H1 (cell line): ENCODE results near the gene TEAD4. TPM values are rescaled to one million over a fixed set of nuclear protein-coding genes. Genes with fewer than 3 reads are reported as not detected.

ENCODE experiments used
- CTCF ChIA-PET: fragments of 300-600 bp; sonication (Branson Sonifier 250); formaldehyde crosslinking; loops from one replicate; lab custom pipeline; 2021; ENCODE audit not compliant: partially characterized antibody; lab: Charles Lee
- POLR2A ChIA-PET: fragments of 300-600 bp; sonication (Branson Sonifier 250); formaldehyde crosslinking; loops from one replicate; lab custom pipeline; 2021; ENCODE audit warnings: inconsistent platforms; ENCODE audit not compliant: partially characterized antibody; lab: Charles Lee
- DNase-seq, 2 experiments: peaks; one replicate each; pipeline versions ENCODE4 v3.0.0 to v3.0.0-alpha.2; 2010 to 2022; ENCODE audit warnings: low spot score in 2 of 2, low read depth in 1 of 2, mixed read lengths in 1 of 2
- FAIRE-seq: peaks from 2 replicates; lab custom pipeline; 2011; peaks lifted over from hg19 to GRCh38; lab: Jason Lieb, UNC
- H2AFZ ChIP-seq: 2 replicates; pipeline ENCODE4 v1.8.1; 2012; ENCODE audit warnings: low read length, inconsistent platforms
- H2AK5ac ChIP-seq: 2 replicates; pipeline ENCODE4 v1.6.1; 2013; ENCODE audit warnings: low read depth, low read length
- H2BK120ac ChIP-seq: replicated peaks from 2 replicates; pipeline ENCODE3; 2013; ENCODE audit warnings: low read depth, low read length, inconsistent platforms
- H2BK12ac ChIP-seq: 2 replicates; pipeline ENCODE4 v1.6.1; 2013; ENCODE audit warnings: low read depth, low read length
- H2BK15ac ChIP-seq: 2 replicates; pipeline ENCODE4 v1.6.1; 2013; ENCODE audit warnings: low read length
- H2BK20ac ChIP-seq: 2 replicates; pipeline ENCODE4 v1.6.1; 2013; ENCODE audit warnings: low read length
- H2BK5ac ChIP-seq: 2 replicates; pipeline ENCODE4 v1.6.1; 2013; ENCODE audit warnings: low read depth, low read length
- H3K14ac ChIP-seq: 2 replicates; pipeline ENCODE4 v1.6.1; 2013; ENCODE audit warnings: inconsistent platforms; ENCODE audit not compliant: insufficient read length
- H3K18ac ChIP-seq: 2 replicates; pipeline ENCODE4 v1.6.1; 2013; ENCODE audit warnings: low read length; ENCODE audit errors: extremely low read depth
- H3K23ac ChIP-seq: 2 replicates; pipeline ENCODE4 v1.6.1; 2013; ENCODE audit warnings: inconsistent platforms; ENCODE audit not compliant: insufficient read length
- H3K23me2 ChIP-seq: 2 replicates; pipeline ENCODE4 v1.6.1; 2013; ENCODE audit warnings: low read depth, low read length
- H3K27ac ChIP-seq: 2 replicates; pipeline ENCODE4 v1.6.1; 2011; ENCODE audit warnings: low read depth, low read length, inconsistent platforms
- H3K27me3 ChIP-seq, 4 experiments: replicated peaks in 1 of 4; 1 replicate in 1 of 4; 2 replicates in 3 of 4; pipeline versions ENCODE4 v1.6.1 to v1.8.1; 2011 to 2013; ENCODE audit warnings: low read length in 3 of 4, mild to moderate bottlenecking in 3 of 4, inconsistent platforms in 2 of 4, mixed read lengths in 2 of 4, moderate library complexity in 1 of 4; ENCODE audit not compliant: control insufficient read depth in 3 of 4, insufficient read depth in 3 of 4; ENCODE audit errors: extremely low read depth in 1 of 4
- H3K36me3 ChIP-seq, 4 experiments: 2 replicates each; pipeline versions ENCODE4 v1.6.1 to v1.8.1; 2011 to 2013; ENCODE audit warnings: mild to moderate bottlenecking in 4 of 4, low read length in 3 of 4, moderate library complexity in 2 of 4, control low read depth in 1 of 4, inconsistent platforms in 1 of 4; ENCODE audit not compliant: insufficient read depth in 4 of 4, control insufficient read depth in 2 of 4
- H3K4ac ChIP-seq: replicated peaks from 2 replicates; pipeline ENCODE3; 2013; ENCODE audit warnings: low read length, low read depth, mixed read lengths, inconsistent platforms; ENCODE audit not compliant: insufficient read length
- H3K4me1 ChIP-seq, 4 experiments: replicated peaks in 1 of 4; 1 replicate in 1 of 4; 2 replicates in 3 of 4; pipeline versions ENCODE4 v1.6.1 to v1.8.1; 2011 to 2013; ENCODE audit warnings: low read length in 3 of 4, inconsistent platforms in 2 of 4, mixed read lengths in 1 of 4; ENCODE audit not compliant: insufficient read depth in 4 of 4, control insufficient read depth in 3 of 4
- H3K4me2 ChIP-seq, 2 experiments: 2 replicates each; pipeline versions ENCODE4 v1.6.1 to v1.8.1; 2011 to 2013; ENCODE audit warnings: low read depth in 2 of 2, low read length in 2 of 2, control low read depth in 1 of 2, inconsistent platforms in 1 of 2, mild to moderate bottlenecking in 1 of 2; ENCODE audit not compliant: insufficient read depth in 1 of 2
- H3K4me3 ChIP-seq, 4 experiments: fragments of 200-600, 300-600 bp in 1 of 4; sonication (generic), shearing (Covaris generic), sonication (Bioruptor Twin) in 1 of 4; 2 replicates each; pipeline versions ENCODE4 v1.5.1 to v1.8.1; 2011 to 2016; ENCODE audit warnings: low read length in 4 of 4, low read depth in 3 of 4, control low read depth in 2 of 4, inconsistent platforms in 2 of 4, mild to moderate bottlenecking in 2 of 4, mixed read lengths in 1 of 4, moderate library complexity in 1 of 4; ENCODE audit not compliant: insufficient read depth in 2 of 4; ENCODE audit errors: extremely low read depth in 1 of 4
- H3K56ac ChIP-seq: replicated peaks from 2 replicates; pipeline ENCODE3; 2013; ENCODE audit warnings: low read depth, mild to moderate bottlenecking, mixed read lengths, low read length, inconsistent platforms; ENCODE audit not compliant: insufficient read length
- H3K79me1 ChIP-seq: 2 replicates; pipeline ENCODE4 v1.6.1; 2013; ENCODE audit warnings: low read depth, low read length, control low read depth
- H3K79me2 ChIP-seq, 2 experiments: 2 replicates each; pipeline versions ENCODE4 v1.6.1 to v1.8.1; 2012 to 2013; ENCODE audit warnings: low read length in 2 of 2, mild to moderate bottlenecking in 2 of 2, inconsistent platforms in 1 of 2; ENCODE audit not compliant: insufficient read depth in 2 of 2, control insufficient read depth in 1 of 2
- H3K9ac ChIP-seq, 4 experiments: replicated peaks in 1 of 4; 1 replicate in 1 of 4; 2 replicates in 3 of 4; pipeline versions ENCODE4 v1.6.1 to v1.8.1; 2011 to 2013; ENCODE audit warnings: low read depth in 3 of 4, low read length in 3 of 4, control low read depth in 2 of 4, mild to moderate bottlenecking in 2 of 4, moderate library complexity in 2 of 4, inconsistent platforms in 1 of 4; ENCODE audit errors: extremely low read depth in 1 of 4
- H3K9me3 ChIP-seq, 2 experiments: 2 replicates each; pipeline versions ENCODE4 v1.6.1 to v1.8.1; 2012 to 2013; ENCODE audit warnings: mild to moderate bottlenecking in 2 of 2, moderate library complexity in 2 of 2, control low read depth in 1 of 2, inconsistent platforms in 1 of 2, low read depth in 1 of 2, low read length in 1 of 2, mixed read lengths in 1 of 2; ENCODE audit not compliant: insufficient read depth in 2 of 2
- H4K20me1 ChIP-seq, 2 experiments: replicated peaks in 1 of 2; 2 replicates each; pipeline versions ENCODE3 to v1.8.1; 2011 to 2013; ENCODE audit warnings: inconsistent platforms in 2 of 2, low read length in 2 of 2, mild to moderate bottlenecking in 1 of 2; ENCODE audit not compliant: insufficient read depth in 2 of 2, control insufficient read depth in 1 of 2
- H4K5ac ChIP-seq: 2 replicates; pipeline ENCODE4 v1.6.1; 2013; ENCODE audit warnings: low read length, low read depth, mixed read lengths, inconsistent platforms; ENCODE audit not compliant: insufficient read length
- H4K8ac ChIP-seq: 2 replicates; pipeline ENCODE4 v1.8.0; 2013; ENCODE audit warnings: mild to moderate bottlenecking, moderate library complexity, low read length, inconsistent platforms; ENCODE audit not compliant: insufficient read depth; ENCODE audit errors: extremely low read depth
- H4K91ac ChIP-seq: replicated peaks from 2 replicates; pipeline ENCODE3; 2013; ENCODE audit warnings: low read length, mixed read lengths, inconsistent platforms; ENCODE audit not compliant: insufficient read length
- BCL11A ChIP-seq, 2 experiments: IDR thresholded peaks; one replicate each; pipeline ENCODE4 v1.6.1; 2011; ENCODE audit warnings: low read depth in 2 of 2, low read length in 2 of 2, mild to moderate bottlenecking in 2 of 2
- BRCA1 ChIP-seq: IDR thresholded peaks from 2 replicates; pipeline ENCODE4 v1.6.1; 2012; ENCODE audit warnings: low read depth, low read length, improper control_type of control experiment
- CBX5 ChIP-seq: fragments of 300-800, 300-1000 bp; sonication (generic); IDR thresholded peaks from 2 replicates; pipeline ENCODE4 v1.7.1; 2016; ENCODE audit warnings: antibody characterized with exemption, low read length, low read depth
- CEBPB ChIP-seq: IDR thresholded peaks from 2 replicates; pipeline ENCODE4 v1.6.1; 2012; ENCODE audit warnings: low read depth, low read length
- CREB1 ChIP-seq: IDR thresholded peaks from 2 replicates; pipeline ENCODE4 v1.6.1; 2012; ENCODE audit warnings: inconsistent platforms
- EGR1 ChIP-seq: IDR thresholded peaks from 2 replicates; pipeline ENCODE4 v1.6.1; 2011; ENCODE audit warnings: low read depth, low read length, borderline replicate concordance
- HDAC2 ChIP-seq, 2 experiments: fragments of 300-600 bp in 1 of 2; sonication (generic) in 1 of 2; IDR thresholded peaks; 2 replicates each; pipeline ENCODE4 v1.6.1; 2011 to 2012; ENCODE audit warnings: low read depth in 2 of 2, low read length in 2 of 2, mild to moderate bottlenecking in 2 of 2, moderate library complexity in 2 of 2, borderline replicate concordance in 1 of 2, inconsistent platforms in 1 of 2
- JUND ChIP-seq: IDR thresholded peaks from 2 replicates; pipeline ENCODE4 v1.6.1; 2011; ENCODE audit warnings: mild to moderate bottlenecking, improper control_type of control experiment, low read length
- NANOG ChIP-seq: IDR thresholded peaks from 2 replicates; pipeline ENCODE4 v1.6.1; 2011; ENCODE audit warnings: low read length, low read depth, mild to moderate bottlenecking, inconsistent platforms; ENCODE audit not compliant: insufficient read depth, poor library complexity, severe bottlenecking
- SIN3A ChIP-seq, 2 experiments: IDR thresholded peaks in 1 of 2; conservative IDR thresholded peaks in 1 of 2; 2 replicates each; pipeline ENCODE4 v1.6.1; 2011 to 2012; ENCODE audit warnings: low read length in 2 of 2, improper control_type of control experiment in 1 of 2, low read depth in 1 of 2, mild to moderate bottlenecking in 1 of 2
- SP1 ChIP-seq: IDR thresholded peaks from 2 replicates; pipeline ENCODE4 v1.6.1; 2011; ENCODE audit warnings: low read depth, low read length
- TEAD4 ChIP-seq: IDR thresholded peaks from 2 replicates; pipeline ENCODE4 v1.6.1; 2012; ENCODE audit warnings: low read depth, low read length, inconsistent platforms, mixed read lengths
- WGBS, 2 experiments: shearing (Covaris generic) in 1 of 2; methylation state at CpG; one replicate each; pipeline versions ENCODE4 v1.1.6 to v1.1.7; 2013 to 2015; ENCODE audit warnings: low lambda C conversion rate in 2 of 2, mixed read lengths in 2 of 2, inconsistent platforms in 1 of 2, low coverage in 1 of 2, missing lambda C conversion rate in 1 of 2; ENCODE audit not compliant: insufficient replicate concordance in 2 of 2, insufficient coverage in 1 of 2, insufficient read length in 1 of 2; ENCODE audit errors: extremely low coverage in 1 of 2, missing lambda C conversion rate in 1 of 2; 5-methylcytosine and 5-hydroxymethylcytosine counted together
- polyA plus RNA-seq, 7 experiments: library from polyadenylated mRNA; depleted of rRNA in 3 of 7; stranded (reverse) in 5 of 7; unstranded in 2 of 7; fragments of >200 nt in 5 of 7; fragments of 200-250 nt in 2 of 7; gene quantifications; 1 replicate in 5 of 7; 2 replicates in 1 of 7; 4 replicates in 1 of 7; pipeline versions ENCODE4 v1.2.1 to v1.2.3, GENCODE V29; 2011 to 2013; ENCODE audit warnings: missing spikeins in 2 of 7, mixed read lengths in 2 of 7
- total RNA-seq: library from RNA; stranded (reverse); fragmentation: NEBNext Ultra II Directional; extraction: Animal tissue kit (Norgen Biotek cat#: 25700); gene quantifications from 2 replicates; pipeline ENCODE4 v1.2.1, GENCODE V29; 2021

Gene TEAD4
- total and polyA plus RNA-seq, 2 of the 8 experiments (the other 6 are each of a cell fraction or from before 2014, with no cell fraction given): 56.7 to 116 TPM

DNA sequence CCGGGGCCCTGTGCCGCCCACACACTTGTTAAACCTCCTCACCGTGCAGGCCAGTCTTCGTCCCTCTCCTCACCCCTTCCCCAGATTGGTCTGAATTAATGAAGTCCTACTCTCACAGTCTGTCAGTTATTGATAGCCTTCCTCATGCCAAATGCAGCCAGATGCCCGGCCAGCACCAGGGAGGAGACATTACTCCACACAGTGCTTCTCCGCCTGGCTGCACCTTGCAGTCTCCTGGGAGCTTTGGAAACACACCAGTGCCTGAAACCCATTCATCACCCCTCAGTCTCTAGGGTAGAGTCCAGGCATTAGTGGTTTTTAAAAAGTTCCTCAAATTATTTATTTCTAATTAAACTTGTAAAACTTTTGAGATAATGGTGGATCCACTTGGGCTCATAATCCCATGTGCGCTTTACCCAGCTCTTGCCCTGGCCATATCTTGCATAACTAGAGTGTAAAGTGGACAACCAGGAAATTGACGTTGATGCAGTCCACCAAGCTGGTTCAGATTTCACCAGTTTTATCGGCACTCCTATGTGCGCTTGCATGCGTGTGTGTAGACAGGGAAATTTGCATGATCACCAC, 79.8 kb downstream of the TEAD4 start:
- no peak overlapping the region for H4K8ac ChIP-seq
- H3K36me3 ChIP-seq: peaks cover 14 to 35% (median 22%) of the 10 kb centered on the region in 4 experiments; a peak in 7 of 8 replicates
- H4K91ac ChIP-seq: no peak overlapping the region
- no peak overlapping the region for H3K14ac ChIP-seq
- FAIRE-seq: no peak
- no peak overlapping the region for H3K4ac ChIP-seq
- no peak overlapping the region for H3K9ac ChIP-seq
- no peak overlapping the region for H2AFZ ChIP-seq
- no peaks in the 10 kb centered on the region for H3K79me2 ChIP-seq
- CTCF ChIA-PET: interaction anchor here (1.3 to 2.8 kb wide), 2 partner anchors 32 to 95 kb away, joined by 3 to 7 read pairs; no protein-coding TSS in a partner anchor
- no peak overlapping the region for H3K56ac ChIP-seq
- H3K27ac ChIP-seq: no peak overlapping the region
- no peak overlapping the region for H3K23ac ChIP-seq
- H4K20me1 ChIP-seq: peaks cover 0 to 14% of the 10 kb centered on the region in 2 experiments
- H2AK5ac ChIP-seq: no peak overlapping the region
- POLR2A ChIA-PET: interaction anchor here (0.5 to 1.1 kb wide), 4 partner anchors 17 to 181 kb away, joined by 3 to 4 read pairs (median 3); no protein-coding TSS in a partner anchor
- no peak overlapping the region for H2BK12ac ChIP-seq
- TF ChIP-seq JUND (no peak), CEBPB (no peak), SP1 (no peak), HDAC2 (IDR thresholded peaks at IDR 0.05; ENCODE audit: borderline replicate concordance in 1 of 2, low read depth in 2 of 2, low read length in 2 of 2) (no peak), BRCA1 (no peak), BCL11A (IDR thresholded peaks at IDR 0.05; ENCODE audit: low read depth in 2 of 2, low read length in 2 of 2) (no peak), SIN3A (conservative IDR thresholded peaks at IDR 0.05 in 1 of 2, IDR thresholded peaks at IDR 0.05 in 1 of 2; ENCODE audit: low read depth in 1 of 2, low read length in 2 of 2) (no peak), CREB1 (no peak), TEAD4 (no peak), EGR1 (no peak), NANOG (no peak), CBX5 (no peak)
- H3K9me3 ChIP-seq: no peaks in the 10 kb centered on the region
- H3K4me1 ChIP-seq: no peaks in the 10 kb centered on the region; a peak in 3 of 7 replicates
- no peak overlapping the region for H2BK5ac ChIP-seq
- no peak overlapping the region for H2BK20ac ChIP-seq
- H3K4me3 ChIP-seq: no peak overlapping the region
- H2BK15ac ChIP-seq: no peak overlapping the region
- DNase-seq: no peak
- no peaks in the 10 kb centered on the region; the same call in 1 of the 2 replicates for H3K79me1 ChIP-seq
- H3K27me3 ChIP-seq: no peaks in the 10 kb centered on the region
- no peak overlapping the region for H3K4me2 ChIP-seq
- H2BK120ac ChIP-seq: no peak overlapping the region
- no peak overlapping the region for H3K18ac ChIP-seq
- no peak overlapping the region for H4K5ac ChIP-seq
- WGBS, 2 experiments: 93% methylated on average over 11 of the region's 11 CpGs; no CpG with 5 or more reads in 1 of the 2 experiments
- H3K23me2 ChIP-seq: no peaks in the 10 kb centered on the region
